Activated CD4-positive, alpha-beta T cell treated with anti-CD3 and anti-CD28 coated beads, Interleukin-10, Interleukin-2, amounts not matched to agents 100 ng/mL and 50 ng/mL, durations not matched to agents 16 hours and 8 hours (primary cell): ENCODE measurements around the gene ULBP2.
"Not testable (repeated sequence)": the region's sequence is repeated elsewhere in the genome, so short reads cannot be mapped to it uniquely, and the experiment has no call there.

Source experiments
- DNase-seq: peaks from one replicate; pipeline ENCODE4 v3.0.0-alpha.2; 2020

The ULBP2 gene

DNA sequence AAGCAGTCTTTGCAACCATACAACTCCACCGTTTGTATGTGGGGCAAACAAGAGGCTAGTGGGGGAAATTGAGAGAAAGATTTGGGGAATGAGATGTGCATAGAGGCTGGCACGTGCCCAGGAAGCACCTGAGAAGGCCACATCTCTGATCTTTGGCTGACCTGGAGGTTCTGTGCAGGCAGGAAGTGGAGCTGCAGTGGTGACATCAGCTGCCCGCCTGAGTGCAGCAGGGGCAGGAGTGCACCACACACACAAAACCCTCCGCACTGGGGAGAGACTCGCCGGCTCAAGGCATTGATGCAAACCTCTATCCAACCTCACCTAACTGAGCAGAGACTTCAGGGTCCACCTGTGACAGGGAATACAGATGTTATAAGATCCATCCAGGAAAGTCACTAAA is 32.6 kb downstream of the ULBP2 start:
- DNase-seq: not testable (repeated sequence)

DNA sequence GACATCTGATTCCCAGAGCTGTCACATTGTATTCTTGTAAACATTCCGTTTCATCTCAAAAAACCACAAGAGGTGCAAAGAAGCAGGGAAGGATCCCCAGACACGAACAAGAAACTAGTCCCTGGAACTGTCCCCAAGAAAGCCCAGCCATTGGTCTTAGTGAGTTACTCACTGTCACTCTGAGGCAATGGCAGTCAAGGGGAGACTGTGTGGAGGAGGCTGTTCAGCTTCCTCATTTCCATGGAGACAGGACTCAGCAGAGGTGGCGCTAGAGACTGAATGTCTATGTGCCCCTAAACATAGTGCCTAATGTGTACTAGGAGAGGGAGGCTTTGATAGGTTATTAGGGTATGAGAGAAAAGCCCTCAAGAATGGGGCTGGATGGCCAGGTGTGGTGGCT is 33.0 kb downstream of the ULBP2 start:
- DNase-seq: no peak

GRCh38 chr6:149975400-149975799 is 33.6 kb downstream of the ULBP2 start:
- DNase-seq: no peak

DNA sequence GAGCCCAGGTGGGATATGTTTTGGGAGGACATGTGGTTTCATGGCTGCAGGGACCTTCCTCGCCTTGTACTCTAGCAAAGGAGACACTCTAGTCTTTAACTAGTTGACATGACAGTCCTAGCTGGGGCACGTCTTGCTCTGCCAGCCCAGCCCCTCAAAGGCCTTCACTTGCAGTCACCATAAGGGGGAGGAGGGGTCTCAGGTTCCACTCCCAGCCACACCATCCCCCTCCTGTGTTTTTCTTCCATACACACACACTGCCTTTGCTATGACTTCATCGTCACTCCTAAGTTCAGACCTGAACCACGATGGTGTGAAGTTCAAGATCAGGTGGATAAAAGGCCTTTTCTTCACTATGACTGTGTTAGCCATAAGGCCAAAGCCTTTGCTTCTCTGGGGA is 35.4 kb downstream of the ULBP2 start:
- DNase-seq: no peak

- no peak for DNase-seq
These were observed 36.8 kb downstream of the ULBP2 start for GRCh38 chr6:149978610-149979009.

DNA sequence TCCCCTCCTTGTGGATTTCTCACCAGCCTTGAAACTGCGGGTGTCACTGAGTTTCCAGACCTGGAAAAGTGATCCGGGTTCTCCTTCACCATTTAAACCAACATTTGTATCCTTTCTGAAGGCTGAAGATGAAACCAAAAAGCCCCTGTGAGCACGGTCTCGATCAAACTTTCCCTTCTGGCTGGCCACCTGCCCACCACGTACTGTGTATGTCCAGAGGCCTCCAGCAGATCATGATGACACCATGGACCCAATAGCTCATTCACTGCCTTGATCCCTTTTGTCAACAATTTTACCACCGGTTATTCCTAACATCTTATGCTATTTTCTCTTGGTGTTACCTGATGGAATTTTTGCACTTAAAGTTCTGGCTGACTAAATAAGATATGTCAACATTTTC is 37.5 kb downstream of the ULBP2 start:
- DNase-seq: no peak

DNA sequence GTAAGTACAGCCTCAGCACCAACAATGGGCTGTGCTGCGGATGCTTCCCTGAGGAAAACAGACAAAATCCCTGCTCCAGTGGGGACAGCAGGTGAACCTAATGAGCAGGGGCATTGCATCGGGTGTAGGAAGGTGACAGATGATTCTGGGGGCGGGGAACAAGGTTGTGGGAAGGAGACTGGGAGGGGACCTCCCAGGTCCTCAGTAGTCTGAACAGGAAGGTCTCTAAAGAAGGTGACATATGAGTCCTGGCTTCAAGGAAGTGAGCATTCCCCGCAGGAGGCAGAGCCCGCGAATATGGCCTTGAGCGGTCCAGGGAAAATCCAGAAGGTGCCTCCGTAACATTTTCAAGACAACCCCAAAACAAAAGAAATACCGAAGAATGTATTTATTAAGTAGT is 41.3 kb downstream of the ULBP2 start:
- no peak for DNase-seq

GRCh38 chr6:149984773-149985172 is 43.0 kb downstream of the ULBP2 start:
- no peak for DNase-seq

DNA sequence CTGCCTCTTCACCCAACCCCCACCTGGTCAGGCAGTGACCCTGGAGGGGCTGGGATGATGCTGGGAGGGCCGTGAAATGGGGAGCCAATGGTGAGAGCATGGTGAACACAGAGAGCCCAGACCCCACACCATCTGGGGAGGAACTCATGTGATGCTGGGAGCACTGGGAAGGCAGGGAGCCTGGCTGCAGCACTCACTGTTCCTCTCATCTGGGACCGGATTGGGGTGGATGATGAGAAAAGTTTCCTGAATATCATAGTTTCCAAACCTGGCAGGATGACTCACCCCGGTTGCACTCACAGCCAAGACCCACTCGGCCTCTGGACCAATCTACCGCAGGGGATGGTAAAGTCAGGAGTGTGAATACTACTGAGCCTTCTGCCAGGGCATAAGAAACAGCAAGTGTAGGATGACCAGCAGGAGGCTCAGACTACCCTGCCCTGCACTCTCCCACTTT is 43.7 kb downstream of the ULBP2 start:
- no peak for DNase-seq

GRCh38 chr6:149987602-149988107 is 45.8 kb downstream of the ULBP2 start:
- DNase-seq: no peak

DNA sequence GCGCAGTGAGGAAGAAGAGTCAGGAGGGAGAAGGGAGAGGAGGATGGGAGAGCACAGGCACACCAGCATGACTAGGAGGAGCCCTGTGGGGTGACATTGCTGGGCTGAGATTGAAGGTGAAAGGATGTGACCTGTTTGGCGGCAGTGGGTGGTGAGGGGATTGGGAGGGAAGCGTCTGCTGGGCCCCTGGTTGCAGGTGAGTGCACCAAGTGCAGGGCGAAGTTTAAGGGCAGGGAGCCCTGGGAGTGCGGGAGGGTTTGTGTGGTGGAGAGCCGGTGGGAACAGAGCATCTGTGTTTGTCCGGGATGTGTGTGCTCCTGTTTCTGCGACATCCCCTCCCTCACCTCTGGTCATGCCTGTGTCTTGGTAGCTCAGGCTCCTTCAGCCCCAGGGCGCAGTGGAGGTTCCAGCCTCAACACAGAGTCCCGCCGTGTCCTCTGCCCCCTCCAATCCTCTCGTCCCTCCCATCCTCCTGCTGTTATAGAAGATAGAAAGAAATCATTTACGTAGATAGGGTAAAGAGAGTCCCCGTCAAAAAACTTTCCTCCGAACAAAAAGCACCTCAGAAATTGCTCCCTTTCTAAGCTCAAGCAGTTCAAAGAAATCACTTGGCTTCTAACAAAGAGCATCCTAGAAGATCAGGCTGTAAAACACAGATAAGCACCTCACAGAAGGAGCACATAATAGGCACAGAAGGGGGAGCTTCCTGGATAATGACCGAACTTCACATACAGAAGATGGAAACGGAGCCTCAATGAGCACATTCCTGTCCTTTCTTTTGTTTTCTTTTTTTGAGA is 46.9 kb downstream of the ULBP2 start:
- no peak for DNase-seq

GRCh38 chr6:149990212-149990660 is 48.4 kb downstream of the ULBP2 start:
- DNase-seq: no peak

DNA sequence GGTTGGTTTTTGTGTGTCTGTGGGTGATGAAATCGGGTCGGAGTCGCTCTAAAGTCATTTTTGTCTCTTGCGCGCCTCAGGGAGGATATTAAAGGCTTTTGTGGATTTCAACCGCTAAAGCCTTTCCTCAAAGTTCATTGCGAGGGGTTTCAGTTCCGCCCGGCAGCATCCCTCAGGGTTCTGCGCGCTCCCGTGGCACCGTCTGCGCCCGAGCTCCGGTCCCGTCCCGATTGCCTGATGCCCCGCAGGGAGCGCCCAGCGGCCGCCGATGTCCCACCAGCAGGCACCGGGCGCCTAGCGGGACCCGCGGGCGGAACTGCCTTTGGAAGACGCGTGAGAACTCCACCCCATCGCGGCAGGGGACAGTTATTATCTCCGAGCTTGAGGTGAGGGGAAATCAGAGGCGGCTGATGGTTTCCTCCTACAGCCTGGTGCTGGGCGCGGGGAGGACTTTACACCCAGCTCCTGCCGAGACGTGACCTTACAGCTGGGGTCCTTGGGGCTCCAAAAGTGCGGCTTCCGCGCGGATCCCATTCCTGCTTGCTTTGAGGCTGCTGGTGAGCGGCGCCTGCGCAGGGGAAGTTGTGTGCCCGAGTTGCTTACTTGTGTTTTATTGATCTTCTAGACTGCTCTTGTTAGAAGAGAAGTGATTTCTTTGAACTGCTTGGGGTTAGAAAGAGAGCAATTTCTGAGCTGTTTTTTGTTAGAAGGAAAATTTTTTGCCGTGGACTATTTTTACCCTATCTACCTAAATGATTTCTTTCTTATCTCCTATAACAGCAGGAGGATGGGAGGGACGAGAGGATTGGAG is 49.1 kb downstream of the ULBP2 start:
- DNase-seq: no peak

GRCh38 chr6:149991472-149991795 is 49.6 kb downstream of the ULBP2 start:
- not testable (repeated sequence) for DNase-seq

GRCh38 chr6:149991838-149992237 is 50.0 kb downstream of the ULBP2 start:
- no peak for DNase-seq

DNA sequence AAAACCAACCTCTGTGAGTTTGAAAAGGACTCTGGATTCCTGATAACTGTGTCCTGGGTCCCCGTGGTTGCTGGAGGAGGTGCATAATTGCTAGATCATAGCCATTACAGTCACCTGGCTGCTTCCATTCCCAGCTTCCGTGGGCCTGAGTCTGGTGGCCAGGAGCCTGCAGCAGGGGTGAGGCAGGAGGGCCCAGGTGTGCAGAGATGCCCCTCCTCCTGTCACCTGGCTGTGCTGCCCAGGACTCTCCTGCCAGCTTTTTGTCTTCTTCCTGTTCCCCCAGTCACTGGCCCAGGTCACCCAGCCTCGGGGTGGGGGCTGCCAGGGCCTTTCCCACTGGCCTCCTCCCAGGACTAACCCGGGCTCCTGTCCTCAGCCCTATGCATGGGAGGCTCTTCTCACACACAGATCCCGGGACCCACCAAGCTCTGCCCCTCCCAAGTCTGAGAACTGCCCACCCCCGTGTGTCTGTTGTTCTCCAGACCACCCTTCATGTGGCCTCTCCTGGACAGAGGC is 53.5 kb downstream of the ULBP2 start:
- no peak for DNase-seq

- DNase-seq: no peak
These were observed 54.2 kb downstream of the ULBP2 start for GRCh38 chr6:149995971-149996370.
